OCI-LY7 (cell line): ENCODE measurements around the gene AGXT2. TPM values are rescaled to one million over a fixed set of nuclear protein-coding genes. Genes with fewer than 3 reads are reported as not detected.

Experiments
- Bru-seq: library from RNA; stranded (reverse); fragments of 400-500 nt; gene quantifications from one replicate; lab custom pipeline; 2021; lab: Mats Ljungman, UMichigan
- BruChase-seq, 2 experiments: library from RNA; stranded (reverse); fragments of 400-500 nt; gene quantifications; one replicate each; lab custom pipeline; 2021; lab: Mats Ljungman, UMichigan
- BruUV-seq: library from RNA; stranded (reverse); fragments of 400-500 nt; replicated peaks from 2 replicates; lab custom pipeline; 2021; lab: Mats Ljungman, UMichigan
- CTCF ChIA-PET: fragments of 300-600 bp; sonication (Branson Sonifier 250); formaldehyde crosslinking; loops from one replicate; lab custom pipeline; 2022; ENCODE audit warnings: antibody characterized with exemption; ENCODE audit not compliant: unreplicated experiment; lab: Charles Lee
- POLR2A ChIA-PET: fragments of 300-600 bp; sonication (Branson Sonifier 250); formaldehyde crosslinking; loops from one replicate; lab custom pipeline; 2022; ENCODE audit warnings: antibody characterized with exemption; lab: Charles Lee
- DNase-seq: peaks from one replicate; pipeline ENCODE4 v3.0.0-alpha.2; 2015; ENCODE audit warnings: low spot score
- H2AFZ ChIP-seq: fragments of 200-600 bp; sonication (generic), shearing (Covaris generic); 2 replicates; pipeline ENCODE4 v1.6.1; 2014; ENCODE audit warnings: mild to moderate bottlenecking, antibody characterized with exemption, low read length, moderate library complexity
- H3K27ac ChIP-seq: fragments of 200-600 bp; sonication (generic); 2 replicates; pipeline ENCODE4 v1.5.1; 2014; ENCODE audit warnings: mixed run types, low read depth, mild to moderate bottlenecking, moderate library complexity, low read length, inconsistent platforms; ENCODE audit not compliant: poor library complexity, severe bottlenecking
- H3K36me3 ChIP-seq: fragments of 200-600 bp; sonication (generic); 2 replicates; pipeline ENCODE4 v1.6.1; 2014; ENCODE audit warnings: mild to moderate bottlenecking, antibody characterized with exemption, low read length, moderate library complexity, mixed read lengths; ENCODE audit not compliant: insufficient read depth
- H3K4me1 ChIP-seq: fragments of 200-600 bp; sonication (generic); 2 replicates; pipeline ENCODE4 v1.5.1; 2014; ENCODE audit warnings: mild to moderate bottlenecking, low read length; ENCODE audit not compliant: insufficient read depth, poor library complexity, severe bottlenecking
- H3K4me2 ChIP-seq: fragments of 200-600 bp; sonication (generic); 2 replicates; pipeline ENCODE4 v1.6.1; 2014; ENCODE audit warnings: mild to moderate bottlenecking, low read length
- H3K4me3 ChIP-seq: fragments of 200-600 bp; sonication (generic); 2 replicates; pipeline ENCODE4 v1.5.1; 2014; ENCODE audit warnings: mild to moderate bottlenecking, low read depth, low read length; ENCODE audit not compliant: poor library complexity, severe bottlenecking
- H3K79me2 ChIP-seq: fragments of 200-600 bp; sonication (generic); 2 replicates; pipeline ENCODE4 v1.6.1; 2016; ENCODE audit warnings: low read depth, mild to moderate bottlenecking, low read length, moderate library complexity, mixed read lengths; ENCODE audit not compliant: insufficient read depth
- H3K9me2 ChIP-seq: fragments of 200-600 bp; sonication (generic); 2 replicates; pipeline ENCODE4 v1.6.1; 2016; ENCODE audit warnings: mild to moderate bottlenecking, low read length, mixed read lengths; ENCODE audit not compliant: insufficient read depth
- H3K9me3 ChIP-seq: fragments of 200-600 bp; sonication (generic); 2 replicates; pipeline ENCODE4 v1.6.1; 2014; ENCODE audit warnings: mild to moderate bottlenecking, mixed run types, low read length, mixed read lengths
- H4K20me1 ChIP-seq: fragments of 200-600 bp; sonication (generic); 2 replicates; pipeline ENCODE4 v1.6.1; 2014; ENCODE audit warnings: mild to moderate bottlenecking, antibody characterized with exemption, low read length, moderate library complexity, mixed read lengths; ENCODE audit not compliant: insufficient read depth
- CTCF ChIP-seq: fragments of 200-600 bp; sonication (generic); conservative IDR thresholded peaks from 2 replicates; pipeline ENCODE4 v1.5.1; 2014; ENCODE audit warnings: mild to moderate bottlenecking, antibody characterized with exemption, low read length, moderate library complexity, mixed read lengths
- EZH2phosphoT487 ChIP-seq: fragments of 200-600 bp; sonication (generic); IDR thresholded peaks from 2 replicates; pipeline ENCODE4 v1.6.1; 2018; ENCODE audit warnings: low read depth, borderline replicate concordance, mild to moderate bottlenecking, mixed run types, antibody characterized with exemption, low read length, moderate library complexity, mixed read lengths
- intact Hi-C: fragments of 100-400 bp; cut with micrococcal nuclease; formaldehyde crosslinking; loops from one replicate; pipeline ENCODE4 v1.10.0; 2022; ENCODE audit not compliant: unreplicated experiment
- long read RNA-seq: library from polyadenylated mRNA; stranded (forward); transcript quantifications from one replicate; pipeline ENCODE4 v2.0.0, GENCODE V29; 2022
- total RNA-seq, 2 experiments: library from RNA; depleted of rRNA in 1 of 2; stranded (reverse); fragments of >200 nt in 1 of 2; shearing (Covaris generic) in 1 of 2; gene quantifications; 2 replicates each; pipeline ENCODE4 v1.2.3, GENCODE V29; 2014 to 2022

AGXT2 gene
- not detected in 2 replicates for total RNA-seq (2014; rRNA removed; shearing (Covaris generic))
- not detected in 2 replicates for total RNA-seq (2022)
- percentile 5 among the genes with signal in this experiment for Bru-seq, nascent RNA
- BruChase-seq, experiment 1, labeled RNA remaining after a 6-hour chase = percentile 6 among the genes with signal in this experiment
- not detected for BruChase-seq, experiment 2, labeled RNA remaining after a 2-hour chase
- long read RNA-seq = 0 reads

- Histone ChIP-seq H3K4me3 (no peak within 1 kb of the TSS), H3K4me2 (no peak within 1 kb of the TSS), H3K27ac (no peak within 1 kb of the TSS), H2AFZ (no peak within 1 kb of the TSS), H4K20me1 (no peaks in the 10 kb centered on the region), H3K79me2 (no peaks in the 10 kb centered on the region), H3K4me1 (no peaks in the 10 kb centered on the region), H3K36me3 (no peaks in the 10 kb centered on the region), H3K9me2 (no peaks in the 10 kb centered on the region), H3K9me3 (no peaks in the 10 kb centered on the region)
- ChIA-PET CTCF (no interaction called here), POLR2A (no interaction called here)
- BruUV-seq = no TSS peak
- TF ChIP-seq EZH2phosphoT487 (no peak), CTCF (no peak)
- intact Hi-C loops = no loop called here
- no peak for DNase-seq
Measured at GRCh38 chr5:35047785-35048404, at the start of gene AGXT2. Gene AGXT2, minus strand, starts transcription at chr5:35047949. Its CDS starts 57 bp downstream, at chr5:35047892.

- TF ChIP-seq CTCF (no peak), EZH2phosphoT487 (no peak)
- Histone ChIP-seq H3K9me3 (no peaks in the 10 kb centered on the region), H2AFZ (no peak overlapping the region), H3K27ac (no peak overlapping the region), H3K4me1 (no peaks in the 10 kb centered on the region), H3K9me2 (no peaks in the 10 kb centered on the region), H3K4me2 (no peak overlapping the region), H3K79me2 (no peaks in the 10 kb centered on the region), H4K20me1 (no peaks in the 10 kb centered on the region), H3K4me3 (no peak overlapping the region), H3K36me3 (no peaks in the 10 kb centered on the region)
- CTCF ChIA-PET = no interaction called here
- POLR2A ChIA-PET = no interaction called here
- DNase-seq = no peak
- intact Hi-C loops = loop anchor here (10.0 kb wide), 1 partner anchor 338 kb away; no protein-coding TSS in a partner anchor
- BruUV-seq = no TSS peak
Measured at GRCh38 chr5:35096932-35097331, 49.2 kb upstream of the AGXT2 start.

- BruUV-seq = no TSS peak
- TF ChIP-seq CTCF = no peak
- no peak for TF ChIP-seq EZH2phosphoT487
- DNase-seq = no peak
- H3K4me1 ChIP-seq = no peaks in the 10 kb centered on the region
- H3K9me3 ChIP-seq = no peaks in the 10 kb centered on the region
- no peaks in the 10 kb centered on the region for H3K79me2 ChIP-seq
- no peak overlapping the region for H2AFZ ChIP-seq
- intact Hi-C loops = loop anchor here (10.0 kb wide), 1 partner anchor 339 kb away; no protein-coding TSS in a partner anchor
- ChIA-PET POLR2A (no interaction called here), CTCF (no interaction called here)
- no peak overlapping the region for H3K4me2 ChIP-seq
- no peak overlapping the region for H3K27ac ChIP-seq
- H3K4me3 ChIP-seq = no peak overlapping the region
- no peaks in the 10 kb centered on the region for H3K36me3 ChIP-seq
- H4K20me1 ChIP-seq = no peaks in the 10 kb centered on the region
- H3K9me2 ChIP-seq = no peaks in the 10 kb centered on the region
Measured at GRCh38 chr5:35096216-35096615, 48.5 kb upstream of the AGXT2 start.
